Right lung (tissue), 10 donors: ENCODE data around the gene GPR15LG. TPM values are rescaled to one million over a fixed set of nuclear protein-coding genes. Genes with fewer than 3 reads are reported as not detected.
"Not testable (repeated sequence)": the region's sequence is repeated elsewhere in the genome, so short reads cannot be mapped to it uniquely, and the experiment has no call there.

Experiments used
- DNase-seq, 2 donors: peaks; one replicate each; pipeline ENCODE4 v3.0.0-alpha.2; 2013
- long read RNA-seq, 8 donors: transcript quantifications; one replicate each; lab custom pipeline, GENCODE V29; 2026
- polyA plus RNA-seq, 5 donors: library from polyadenylated mRNA; unstranded; fragments of 120-200 nt; gene quantifications; one replicate each; pipeline versions ENCODE4 v1.2.1 to v1.2.3, GENCODE V29; 2013; ENCODE audit warnings: inconsistent platforms in 1 of 5, low replicate concordance in 1 of 5; ENCODE audit not compliant: insufficient read length in 5 of 5, insufficient read depth in 1 of 5

GPR15LG gene
- polyA plus RNA-seq: under 1 TPM in 1 of 5 donors, not detected in 4; 0.15 TPM
- long read RNA-seq, donor 1: 0 reads
- long read RNA-seq, donor 2: 0 reads
- long read RNA-seq, donor 3: 0 reads
- long read RNA-seq, donor 4: 0 reads
- long read RNA-seq, donor 5: 0 reads
- long read RNA-seq, donor 6: 0 reads
- long read RNA-seq, donor 7: 0 reads
- long read RNA-seq, donor 8: 0 reads

DNA sequence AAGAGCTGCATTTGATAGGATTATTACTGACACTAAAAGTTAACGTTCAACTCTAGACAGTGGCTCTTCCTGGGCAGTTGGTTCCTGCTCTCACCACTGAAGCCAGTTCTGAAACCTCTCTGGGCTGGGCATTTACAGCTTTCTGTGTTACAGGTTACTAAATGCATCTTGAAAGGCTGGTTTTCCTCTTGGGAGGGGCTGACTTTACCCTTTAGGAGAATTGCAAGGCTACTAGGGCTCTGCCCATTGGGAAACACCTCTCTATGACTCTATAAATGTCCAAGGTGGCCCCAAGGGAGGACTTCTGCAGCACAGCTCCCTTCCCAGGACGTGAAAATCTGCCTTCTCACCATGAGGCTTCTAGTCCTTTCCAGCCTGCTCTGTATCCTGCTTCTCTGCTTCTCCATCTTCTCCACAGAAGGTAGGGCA is at the start of gene GPR15LG:
TSS of gene GPR15LG (plus strand) at position 301 of the 429 bp plus-strand sequence. CDS start at position 352, 51 bp downstream.
- DNase-seq: no peak

DNA sequence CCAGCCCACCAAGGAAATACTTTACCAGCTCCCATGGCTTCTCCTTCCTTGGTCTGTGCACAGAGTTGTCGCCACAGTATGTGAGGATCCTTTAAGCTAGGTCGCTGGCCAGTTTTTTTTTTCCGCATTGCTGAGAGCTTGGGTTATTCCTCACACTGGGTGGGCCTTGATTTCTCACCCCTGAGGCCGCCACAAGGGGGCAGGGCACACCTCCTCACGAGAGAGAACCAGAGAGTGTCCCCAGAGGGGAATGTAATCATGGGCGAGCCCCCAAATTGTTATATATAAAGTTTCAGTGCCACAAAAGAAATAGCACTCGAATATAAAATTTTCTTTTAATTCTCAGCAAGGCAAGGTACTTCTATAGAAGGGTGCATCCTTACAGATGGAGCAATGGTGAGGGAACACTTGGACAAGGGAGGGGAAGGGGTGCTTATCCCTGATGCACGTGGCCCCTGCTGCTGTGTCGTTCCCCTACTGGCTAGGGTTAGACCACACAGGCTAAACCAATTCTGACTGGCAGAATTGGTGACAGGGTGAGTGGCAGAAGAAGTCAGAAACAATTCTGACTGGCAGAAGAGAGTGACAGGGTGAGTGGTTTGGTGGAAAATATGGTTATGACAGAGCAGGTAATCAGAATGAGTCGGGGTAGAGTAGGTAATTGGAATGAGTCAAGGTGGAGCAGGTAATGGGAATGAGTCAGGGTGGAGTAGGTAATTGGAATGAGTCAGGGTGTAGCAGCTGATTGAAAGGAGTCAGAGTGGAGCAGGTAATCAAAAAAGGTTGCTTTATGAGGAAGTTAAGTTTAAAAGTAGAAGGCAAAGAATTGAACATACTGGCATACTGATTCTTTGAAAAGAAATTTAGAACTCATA is 47.5 kb upstream of the GPR15LG start:
- not testable (repeated sequence) for DNase-seq

GRCh38 chr10:84126785-84127167 is 46.8 kb upstream of the GPR15LG start:
- DNase-seq: no peak

GRCh38 chr10:84135836-84136235 is 37.8 kb upstream of the GPR15LG start:
- no peak for DNase-seq

DNA sequence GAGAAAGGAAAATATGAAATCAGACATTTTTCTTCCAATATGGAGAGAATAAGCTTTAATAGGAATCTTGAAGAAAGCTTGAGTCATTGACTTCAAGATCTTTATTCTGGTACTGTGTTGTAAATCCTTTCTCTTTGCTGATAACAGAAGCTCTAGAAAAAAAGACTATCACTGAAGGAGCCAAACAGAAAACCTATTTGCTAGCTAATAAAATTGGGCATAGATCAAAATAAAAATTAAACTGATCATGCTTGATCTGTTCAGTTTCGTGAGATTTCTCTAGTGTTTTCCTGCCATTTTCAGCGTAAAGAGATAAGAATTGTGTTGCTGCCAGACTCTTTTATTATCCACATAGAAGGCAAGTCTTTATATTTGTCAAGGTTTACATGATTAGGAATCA is 35.8 kb upstream of the GPR15LG start:
- no peak for DNase-seq

DNA sequence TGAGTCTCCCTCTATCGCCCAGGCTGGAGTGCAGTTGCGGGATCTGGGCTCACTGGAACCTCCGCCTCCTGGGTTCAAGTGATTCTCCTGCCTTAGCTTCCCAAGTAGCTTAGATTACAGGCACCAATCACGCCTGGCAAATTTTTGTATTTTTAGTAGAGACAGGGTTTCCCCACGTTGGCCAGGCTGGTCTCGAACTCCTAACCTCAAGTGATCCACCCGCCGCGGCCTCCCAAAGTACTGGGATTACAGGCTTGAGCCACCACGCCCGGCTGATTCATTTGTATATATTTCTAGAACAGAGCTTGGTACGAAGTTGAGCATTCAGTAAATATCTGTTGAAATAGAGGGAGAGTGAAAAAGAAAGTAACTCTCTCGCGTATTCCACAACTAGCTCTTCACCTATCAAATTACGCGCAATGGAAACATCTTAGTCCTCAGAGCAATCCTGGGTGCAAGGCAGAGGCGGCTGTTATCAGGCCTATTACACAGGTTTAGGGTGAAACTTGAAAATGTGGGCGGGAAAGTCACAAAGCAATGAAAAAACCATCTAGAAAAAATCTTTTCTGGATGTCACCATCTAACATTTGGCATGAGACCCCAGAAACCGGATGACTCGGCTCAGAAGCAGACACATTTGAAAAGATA is 35.0 kb upstream of the GPR15LG start:
- DNase-seq: no peak

- peak; percentile 98 to 99 for DNase-seq
These were observed 34.2 kb upstream of the GPR15LG start, which contains the start of gene GHITM for GRCh38 chr10:84139126-84140035. Gene GHITM, plus strand, starts transcription at chr10:84139509. Its CDS starts 1,992 bp downstream, at chr10:84141501.

- DNase-seq: no peak
These were observed 33.6 kb upstream of the GPR15LG start for GRCh38 chr10:84140036-84140379.

- no peak for DNase-seq
These were observed 26.3 kb upstream of the GPR15LG start for GRCh38 chr10:84147347-84147746.

- not testable (repeated sequence) for DNase-seq
These were observed 25.5 kb upstream of the GPR15LG start for GRCh38 chr10:84148006-84148597.

- no peak for DNase-seq
These were observed 23.7 kb upstream of the GPR15LG start for GRCh38 chr10:84149854-84150253.

DNA sequence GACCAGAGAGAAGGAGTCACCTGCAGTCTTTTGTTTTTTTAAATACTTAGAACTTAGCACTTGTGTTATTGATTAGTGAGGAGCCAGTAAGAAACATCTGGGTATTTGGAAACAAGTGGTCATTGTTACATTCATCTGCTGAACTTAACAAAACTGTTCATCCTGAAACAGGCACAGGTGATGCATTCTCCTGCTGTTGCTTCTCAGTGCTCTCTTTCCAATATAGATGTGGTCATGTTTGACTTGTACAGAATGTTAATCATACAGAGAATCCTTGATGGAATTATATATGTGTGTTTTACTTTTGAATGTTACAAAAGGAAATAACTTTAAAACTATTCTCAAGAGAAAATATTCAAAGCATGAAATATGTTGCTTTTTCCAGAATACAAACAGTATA is 20.8 kb upstream of the GPR15LG start:
- DNase-seq: no peak

- DNase-seq: no peak
These were observed 18.1 kb upstream of the GPR15LG start for GRCh38 chr10:84155521-84155920.

GRCh38 chr10:84156009-84156408 is 17.6 kb upstream of the GPR15LG start:
- no peak for DNase-seq

GRCh38 chr10:84156768-84157167 is 16.8 kb upstream of the GPR15LG start:
- DNase-seq: no peak

DNA sequence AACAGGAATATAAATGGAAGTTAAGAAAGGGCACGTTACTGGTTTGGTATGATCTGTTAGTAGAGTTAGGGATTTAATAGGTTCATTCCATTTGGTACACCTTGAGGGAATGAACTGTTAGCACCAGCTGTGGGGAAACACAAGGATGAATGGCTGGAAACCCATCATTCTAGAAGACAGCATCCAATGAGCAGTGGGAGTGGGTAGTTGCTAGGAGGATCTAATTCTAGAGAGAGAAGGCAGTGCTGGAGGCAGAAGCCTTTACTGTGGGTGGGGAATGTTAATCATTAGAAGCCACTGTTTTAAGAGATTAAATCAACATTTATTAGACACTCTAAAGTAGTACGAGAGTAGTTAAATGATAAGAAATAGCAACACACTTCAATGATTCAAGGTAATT is 15.5 kb upstream of the GPR15LG start:
- DNase-seq: no peak

DNA sequence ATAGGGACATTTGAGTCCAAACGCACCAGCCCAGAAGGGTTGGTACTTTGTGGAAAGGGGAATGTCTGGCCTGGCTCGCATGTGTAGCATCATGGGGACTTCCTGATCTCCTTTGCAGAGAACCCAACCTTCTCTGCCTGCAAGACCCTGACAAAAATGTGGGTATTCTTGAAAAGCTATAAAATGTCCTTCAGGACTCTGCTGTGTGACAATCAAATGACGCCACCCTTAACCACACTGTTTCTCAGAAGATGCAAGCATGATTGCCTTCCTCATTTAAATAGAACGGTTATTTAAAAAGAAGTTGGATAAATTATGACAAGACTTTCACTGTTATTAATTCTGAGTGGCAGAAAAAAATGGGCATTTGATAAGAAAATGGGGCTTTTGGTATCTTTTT is 15.1 kb upstream of the GPR15LG start:
- no peak for DNase-seq

- no peak for DNase-seq
These were observed 14.4 kb upstream of the GPR15LG start for GRCh38 chr10:84159076-84159685.

- no peak for DNase-seq
These were observed 12.8 kb upstream of the GPR15LG start for GRCh38 chr10:84160663-84161362.

GRCh38 chr10:84163996-84164395 is 9.6 kb upstream of the GPR15LG start:
- no peak for DNase-seq
